ENCODE measurements around the gene F8.

The F8 gene

DNA sequence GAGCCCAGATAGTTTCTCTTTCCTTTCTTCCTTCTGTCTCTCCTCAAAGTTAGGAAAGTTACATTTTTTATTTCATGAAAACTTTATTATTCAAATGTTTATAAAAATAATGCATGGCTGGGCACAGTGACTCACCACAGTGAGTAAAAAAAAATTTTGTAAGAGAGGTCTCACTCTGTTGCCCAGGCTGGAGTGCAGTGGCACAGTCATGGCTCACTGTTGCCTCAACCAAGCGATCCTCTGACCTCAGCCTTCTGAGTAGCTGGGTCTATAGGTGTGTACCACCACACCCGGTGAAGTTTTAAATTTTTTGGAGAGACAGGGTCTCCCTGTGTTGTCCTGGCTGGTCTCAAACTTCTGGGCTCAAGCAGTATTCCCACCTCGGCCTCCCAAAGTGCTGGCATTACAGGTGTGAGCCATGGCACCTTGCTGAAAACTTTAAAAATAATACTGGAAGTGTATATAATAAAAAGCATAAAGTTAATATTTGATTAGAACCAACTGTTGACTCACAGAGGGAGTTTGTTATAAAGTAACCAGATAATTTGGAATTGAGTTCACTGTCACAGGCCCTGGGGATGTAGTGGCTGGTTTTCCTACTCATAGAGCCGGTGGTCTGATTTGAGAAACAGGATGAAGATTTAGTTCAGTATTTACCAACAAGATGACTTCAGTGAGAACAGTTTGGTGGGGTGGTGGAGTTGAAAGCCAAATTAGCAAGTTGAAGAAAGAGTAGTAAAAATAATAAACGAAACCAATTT lies 30.4 kb upstream of the F8 start:
- TF ChIP-seq, protein P1, sequence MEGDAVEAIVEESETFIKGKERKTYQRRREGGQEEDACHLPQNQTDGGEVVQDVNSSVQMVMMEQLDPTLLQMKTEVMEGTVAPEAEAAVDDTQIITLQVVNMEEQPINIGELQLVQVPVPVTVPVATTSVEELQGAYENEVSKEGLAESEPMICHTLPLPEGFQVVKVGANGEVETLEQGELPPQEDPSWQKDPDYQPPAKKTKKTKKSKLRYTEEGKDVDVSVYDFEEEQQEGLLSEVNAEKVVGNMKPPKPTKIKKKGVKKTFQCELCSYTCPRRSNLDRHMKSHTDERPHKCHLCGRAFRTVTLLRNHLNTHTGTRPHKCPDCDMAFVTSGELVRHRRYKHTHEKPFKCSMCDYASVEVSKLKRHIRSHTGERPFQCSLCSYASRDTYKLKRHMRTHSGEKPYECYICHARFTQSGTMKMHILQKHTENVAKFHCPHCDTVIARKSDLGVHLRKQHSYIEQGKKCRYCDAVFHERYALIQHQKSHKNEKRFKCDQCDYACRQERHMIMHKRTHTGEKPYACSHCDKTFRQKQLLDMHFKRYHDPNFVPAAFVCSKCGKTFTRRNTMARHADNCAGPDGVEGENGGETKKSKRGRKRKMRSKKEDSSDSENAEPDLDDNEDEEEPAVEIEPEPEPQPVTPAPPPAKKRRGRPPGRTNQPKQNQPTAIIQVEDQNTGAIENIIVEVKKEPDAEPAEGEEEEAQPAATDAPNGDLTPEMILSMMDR (IDR thresholded peaks at IDR 0.05), result no peak
- no peak for TF ChIP-seq ZFX (IDR thresholded peaks at IDR 0.05; ENCODE audit: borderline replicate concordance)
- no peak overlapping the region for H3K27ac ChIP-seq

DNA sequence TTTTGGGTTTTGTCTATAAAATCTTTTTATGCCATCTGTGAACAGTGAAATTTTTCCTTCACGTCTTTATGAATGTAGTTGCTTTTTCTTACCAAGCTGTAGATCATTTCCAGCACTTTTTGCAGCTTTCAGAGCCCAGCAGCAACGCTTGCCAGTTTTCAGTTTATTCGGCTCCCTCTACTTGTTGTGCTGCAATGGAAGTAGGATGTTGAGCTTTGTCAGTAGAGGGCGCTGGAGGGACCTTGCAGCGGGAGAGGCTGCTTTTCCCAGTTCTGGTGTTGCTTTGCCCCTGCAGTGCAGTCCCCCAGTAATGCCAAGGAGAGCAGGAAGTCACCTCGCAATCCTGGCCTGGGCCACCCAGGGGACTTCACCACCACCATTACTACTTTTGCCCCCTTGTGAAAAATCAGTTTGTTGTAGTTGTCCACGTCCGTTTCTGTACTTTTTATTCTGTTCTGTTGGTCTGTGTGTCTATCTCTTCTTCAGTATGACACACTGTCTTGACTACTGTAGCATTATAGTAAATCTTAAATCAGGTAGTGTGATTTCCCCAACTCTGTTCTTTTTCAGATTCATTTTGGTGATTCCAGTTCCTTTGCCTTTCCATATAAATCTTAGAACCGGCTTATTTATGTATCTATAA lies 26.6 kb upstream of the F8 start:
- TF ChIP-seq ZFX (IDR thresholded peaks at IDR 0.05; ENCODE audit: borderline replicate concordance), result no peak
- TF ChIP-seq, protein P1 (IDR thresholded peaks at IDR 0.05), result peak; percentile 79
- no peak overlapping the region for H3K27ac ChIP-seq

DNA sequence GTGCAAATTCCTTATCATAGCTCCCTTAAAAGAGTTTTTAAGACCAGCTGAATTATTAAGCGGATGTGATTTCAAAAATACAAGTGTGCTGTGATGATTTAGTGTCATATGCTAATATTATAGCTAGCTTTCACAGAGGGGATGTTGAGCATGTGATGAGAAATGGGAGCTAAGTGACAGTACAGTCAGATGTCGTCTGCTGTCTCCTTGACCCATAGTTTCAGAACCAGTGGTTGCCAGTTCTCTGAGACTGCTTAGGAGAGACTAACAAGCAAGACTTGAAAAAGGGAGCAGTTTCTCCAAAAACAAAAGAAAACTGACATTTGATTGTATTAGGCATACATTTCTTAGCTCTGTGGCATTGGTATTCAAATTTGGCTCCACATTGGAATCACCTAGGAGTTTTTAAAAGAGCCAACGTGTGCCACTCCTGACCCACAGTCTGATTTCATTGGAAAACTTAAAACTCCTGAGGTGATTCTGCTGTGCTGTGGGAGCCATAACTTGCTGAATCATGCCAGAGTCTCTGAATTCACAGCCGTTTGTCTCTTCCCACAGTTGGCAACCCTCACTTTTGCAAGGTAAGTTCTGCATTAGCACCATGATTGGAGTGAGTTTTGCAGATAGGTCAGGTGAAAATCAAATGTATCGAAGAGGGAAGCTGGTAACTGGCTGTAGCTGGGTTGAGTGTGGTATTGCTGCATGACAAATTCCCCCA lies 24.4 kb upstream of the F8 start:
- TF ChIP-seq, protein P1 (IDR thresholded peaks at IDR 0.05), result no peak
- TF ChIP-seq ZFX (IDR thresholded peaks at IDR 0.05; ENCODE audit: borderline replicate concordance), result no peak
- H3K27ac ChIP-seq, result no peak overlapping the region

DNA sequence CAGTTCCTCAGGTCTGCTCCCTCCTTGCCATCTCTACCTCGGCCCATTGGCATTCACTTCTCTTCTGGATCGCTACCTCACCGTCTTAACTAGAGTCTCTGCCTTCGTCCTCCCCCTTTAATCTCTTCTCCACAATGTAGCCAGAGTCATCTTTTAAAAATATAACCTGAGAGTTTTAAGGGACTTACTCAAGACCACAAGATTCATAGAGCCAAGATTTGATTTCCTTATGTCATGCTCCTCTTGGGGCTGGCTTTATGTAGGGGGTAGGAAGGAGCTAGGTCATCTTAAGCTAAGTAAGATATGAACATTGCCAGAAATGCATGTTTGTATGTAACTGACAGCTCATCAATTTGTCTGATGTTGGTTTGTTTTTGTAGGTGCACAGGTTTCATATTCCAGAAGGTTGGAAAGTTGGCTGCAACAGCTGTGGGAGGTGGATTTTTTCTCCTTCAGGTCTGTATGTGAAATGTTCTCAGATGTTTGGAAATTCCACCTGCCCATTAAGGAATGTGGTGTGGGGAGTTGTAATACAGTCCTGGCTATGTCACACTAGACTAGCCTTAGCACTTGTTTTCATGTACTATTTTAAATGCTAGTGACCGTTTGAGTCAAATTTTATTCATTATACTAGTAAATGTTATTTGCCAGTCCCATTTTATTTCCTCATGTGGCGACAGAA lies 23.7 kb upstream of the F8 start:
- no peak for TF ChIP-seq ZFX (IDR thresholded peaks at IDR 0.05; ENCODE audit: borderline replicate concordance)
- TF ChIP-seq, protein P1 (IDR thresholded peaks at IDR 0.05), result no peak
- H3K27ac ChIP-seq, result no peak overlapping the region

DNA sequence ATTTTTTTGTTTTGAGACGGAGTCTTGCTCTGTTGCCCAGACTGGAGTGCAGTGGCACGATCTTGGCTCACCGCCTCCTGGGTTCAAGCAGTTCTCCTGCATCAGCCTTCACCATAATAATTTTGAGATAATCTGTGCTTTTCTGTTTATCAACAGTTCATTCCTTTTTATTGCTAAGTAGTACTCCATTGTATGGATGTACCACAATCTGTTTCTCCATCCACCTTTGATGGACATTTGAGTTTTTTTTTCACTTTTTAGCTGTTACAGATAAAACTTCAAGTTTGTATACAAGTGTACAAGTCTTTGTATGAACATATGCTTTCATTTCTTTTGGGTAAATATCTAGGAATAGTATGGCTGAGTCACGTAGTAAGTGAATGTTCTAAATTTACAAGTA lies 13.2 kb upstream of the F8 start:
- TF ChIP-seq, protein P1 (IDR thresholded peaks at IDR 0.05), result no peak
- no peak for TF ChIP-seq ZFX (IDR thresholded peaks at IDR 0.05; ENCODE audit: borderline replicate concordance)
- no peak overlapping the region for H3K27ac ChIP-seq

DNA sequence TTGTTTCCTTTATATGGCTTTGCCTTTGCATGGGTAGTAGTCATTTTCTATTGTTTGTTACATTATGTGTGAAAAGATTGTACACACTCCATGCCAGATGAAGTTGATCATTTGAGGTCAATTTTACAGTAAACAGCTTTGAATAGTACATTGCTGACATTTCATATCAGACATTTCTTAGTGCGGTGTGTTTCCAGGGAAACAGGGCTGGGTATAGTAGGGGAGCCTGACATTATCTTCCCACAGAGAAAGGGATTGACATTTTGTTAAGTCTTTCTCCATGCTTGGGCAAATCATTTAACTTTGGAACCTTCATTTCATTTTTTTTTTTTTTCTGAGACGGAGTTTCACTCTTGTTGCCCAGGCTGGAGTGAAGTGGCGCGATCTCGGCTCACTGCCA lies 9.1 kb upstream of the F8 start:
- no peak overlapping the region for H3K27ac ChIP-seq
- TF ChIP-seq, protein P1 (IDR thresholded peaks at IDR 0.05), result no peak
- no peak for TF ChIP-seq ZFX (IDR thresholded peaks at IDR 0.05; ENCODE audit: borderline replicate concordance)
